OCI-LY3 (cell line): ENCODE results near the gene CDC42BPA.

Experiments used
- H2AFZ ChIP-seq: fragments of 200-600, 300-600 bp; shearing (Covaris generic); 2 replicates; pipeline ENCODE4 v1.6.0; 2014; ENCODE audit warnings: antibody characterized with exemption, low read depth, low read length
- H3K27ac ChIP-seq: fragments of 200-600, 300-600 bp; sonication (generic); 2 replicates; pipeline ENCODE4 v1.5.1; 2014; ENCODE audit warnings: mild to moderate bottlenecking, low read length, moderate library complexity, mixed read lengths
- H3K27me3 ChIP-seq: fragments of 200-600, 300-600 bp; sonication (generic); 2 replicates; pipeline ENCODE4 v1.6.1; 2014; ENCODE audit warnings: low read depth, low read length, mixed read lengths
- H3K36me3 ChIP-seq: fragments of 200-600, 300-600 bp; sonication (generic); replicated peaks from 2 replicates; pipeline ENCODE3; 2014; ENCODE audit warnings: low read depth, low read length, mixed read lengths
- H3K4me1 ChIP-seq: fragments of 300-600, 200-600 bp; sonication (generic); 2 replicates; pipeline ENCODE4 v1.6.1; 2014; ENCODE audit warnings: low read length, mixed read lengths
- H3K4me2 ChIP-seq: fragments of 200-600, 300-600 bp; sonication (generic); 2 replicates; pipeline ENCODE4 v1.6.1; 2014; ENCODE audit warnings: low read length, mixed read lengths
- H3K4me3 ChIP-seq: fragments of 300-600, 200-600 bp; sonication (generic); 2 replicates; pipeline ENCODE4 v1.5.1; 2014; ENCODE audit warnings: antibody characterized with exemption, mild to moderate bottlenecking, low read length, moderate library complexity
- H3K79me2 ChIP-seq: fragments of 300-600, 200-600 bp; shearing (Covaris generic); 2 replicates; pipeline ENCODE4 v1.6.1; 2014; ENCODE audit warnings: mild to moderate bottlenecking, low read length, mixed read lengths
- H3K9ac ChIP-seq: fragments of 300-600, 200-600 bp; shearing (Covaris generic); 2 replicates; pipeline ENCODE4 v1.6.0; 2014; ENCODE audit warnings: mild to moderate bottlenecking, low read length, moderate library complexity
- H3K9me3 ChIP-seq: fragments of 200-600, 300-600 bp; shearing (Covaris generic); 2 replicates; pipeline ENCODE4 v1.6.1; 2014; ENCODE audit warnings: low read length, mixed read lengths; ENCODE audit not compliant: insufficient read depth
- H4K20me1 ChIP-seq: fragments of 200-600, 300-600 bp; sonication (generic); 2 replicates; pipeline ENCODE4 v1.6.1; 2016; ENCODE audit warnings: low read length, mixed read lengths; ENCODE audit not compliant: insufficient read depth
- CTCF ChIP-seq: fragments of 200-600, 300-600 bp; sonication (generic); IDR thresholded peaks from 2 replicates; pipeline ENCODE4 v1.5.1; 2014; ENCODE audit warnings: antibody characterized with exemption, low read length, low read depth
- EZH2phosphoT487 ChIP-seq: fragments of 200-600 bp; shearing (Covaris generic); IDR thresholded peaks from 2 replicates; pipeline ENCODE4 v1.6.1; 2018; ENCODE audit warnings: antibody characterized with exemption, mixed run types, low read depth

CDC42BPA gene

GRCh38 chr1:227192163-227192562 is 126.1 kb downstream of the CDC42BPA start:
- TF ChIP-seq CTCF: no peak
- no peak for TF ChIP-seq EZH2phosphoT487
- Histone ChIP-seq H3K36me3 (no peaks in the 10 kb centered on the region), H2AFZ (no peak overlapping the region), H3K4me3 (no peak overlapping the region), H3K4me1 (no peaks in the 10 kb centered on the region), H3K27me3 (peaks cover 10% of the 10 kb centered on the region; the same call in 1 of the 2 replicates), H3K4me2 (no peak overlapping the region), H3K9ac (no peak overlapping the region), H3K9me3 (no peaks in the 10 kb centered on the region), H3K27ac (no peak overlapping the region), H3K79me2 (no peaks in the 10 kb centered on the region), H4K20me1 (no peaks in the 10 kb centered on the region)

GRCh38 chr1:227191607-227192006 is 126.7 kb downstream of the CDC42BPA start:
- no peak overlapping the region for H3K9ac ChIP-seq

GRCh38 chr1:227190321-227190720 is 128.0 kb downstream of the CDC42BPA start:
- Histone ChIP-seq H3K36me3 (no peaks in the 10 kb centered on the region), H3K4me2 (no peak overlapping the region), H3K4me3 (no peak overlapping the region), H3K27ac (no peak overlapping the region), H3K4me1 (no peaks in the 10 kb centered on the region), H3K27me3 (peaks cover 10% of the 10 kb centered on the region; the same call in 1 of the 2 replicates), H3K9me3 (no peaks in the 10 kb centered on the region), H4K20me1 (no peaks in the 10 kb centered on the region), H2AFZ (no peak overlapping the region), H3K79me2 (no peaks in the 10 kb centered on the region), H3K9ac (no peak overlapping the region)
- no peak for TF ChIP-seq CTCF
- no peak for TF ChIP-seq EZH2phosphoT487

More at GRCh38 chr1:227191607-227192006, 126.7 kb downstream of the CDC42BPA start:
- TF ChIP-seq EZH2phosphoT487 (no peak), CTCF (no peak)
- no peaks in the 10 kb centered on the region for H3K79me2 ChIP-seq
- no peak overlapping the region for H3K27ac ChIP-seq
- H3K27me3 ChIP-seq: peaks cover 10% of the 10 kb centered on the region; the same call in 1 of the 2 replicates
- H3K36me3 ChIP-seq: no peaks in the 10 kb centered on the region
- H3K4me2 ChIP-seq: no peak overlapping the region
- no peaks in the 10 kb centered on the region for H3K4me1 ChIP-seq
- H2AFZ ChIP-seq: no peak overlapping the region
- H3K4me3 ChIP-seq: no peak overlapping the region
- no peaks in the 10 kb centered on the region for H4K20me1 ChIP-seq
- H3K9me3 ChIP-seq: no peaks in the 10 kb centered on the region

GRCh38 chr1:227185291-227185690 is 133.0 kb downstream of the CDC42BPA start:
- Histone ChIP-seq H2AFZ (no peak overlapping the region), H3K9me3 (no peaks in the 10 kb centered on the region), H3K27ac (no peak overlapping the region), H3K4me1 (no peaks in the 10 kb centered on the region), H3K4me3 (no peak overlapping the region), H3K36me3 (no peaks in the 10 kb centered on the region), H3K79me2 (no peaks in the 10 kb centered on the region), H3K9ac (no peak overlapping the region), H4K20me1 (no peaks in the 10 kb centered on the region), H3K4me2 (no peak overlapping the region), H3K27me3 (peaks cover 10% of the 10 kb centered on the region; the same call in 1 of the 2 replicates)
- TF ChIP-seq EZH2phosphoT487: no peak
- TF ChIP-seq CTCF: no peak
